Measurements from ENCODE around the gene JPT1. TPM values are rescaled to one million over a fixed set of nuclear protein-coding genes. Genes with fewer than 3 reads are reported as not detected.

Gene JPT1
- total and polyA plus RNA-seq, 2 donors (not counting 3 experiments of a cell fraction or from before 2014, with no cell fraction given), result 212 to 352 TPM

GRCh38 chr17:75111777-75112335, 42.5 kb downstream of the JPT1 start:
- H3K9me1 ChIP-seq (replicated peaks; ENCODE audit: control insufficient read depth, extremely low read depth, insufficient read depth, low read length), result no peaks in the 10 kb centered on the region
- CTCF ChIA-PET, result interaction anchor here (1.1 to 5.3 kb wide), 12 partner anchors 15 to 300 kb away, joined by 3 to 171 read pairs (median 8); partner anchors contain the start of genes MIF4GD and NT5C
- DNase-seq (ENCODE audit: low read depth, low spot score) (no peak), FAIRE-seq (no peak)
- H3K4me1 ChIP-seq (ENCODE audit: control insufficient read depth, extremely low read depth, insufficient read depth, low read length), result peaks cover 14% of the 10 kb centered on the region
- intact Hi-C loops (cut with micrococcal nuclease) (no loop called here), dilution Hi-C loops (cut with MboI; ENCODE audit: extremely low pct_ligation_motif_present, low sequenced_read_pairs) (no loop called here)
- H3K79me2 ChIP-seq (ENCODE audit: control insufficient read depth, insufficient read depth, low read length), result no peaks in the 10 kb centered on the region
- no peak overlapping the region for H3K4me3 ChIP-seq (replicated peaks in 1 of 3; ENCODE audit: insufficient read depth in 1 of 3, low read depth in 1 of 3, low read length in 3 of 3)
- no peaks in the 10 kb centered on the region for H3K9me3 ChIP-seq (replicated peaks; ENCODE audit: control insufficient read depth, insufficient read depth, low read length)
- H3K4me2 ChIP-seq (ENCODE audit: insufficient read depth, low read length), result no peak overlapping the region
- H3K9ac ChIP-seq (replicated peaks; ENCODE audit: extremely low read depth, insufficient read depth, low read length), result no peak overlapping the region
- H4K20me1 ChIP-seq (replicated peaks; ENCODE audit: control insufficient read depth, extremely low read depth, insufficient read depth, low read length), result no peaks in the 10 kb centered on the region
- no peak overlapping the region for H3K27ac ChIP-seq (ENCODE audit: insufficient read depth, low read depth, low read length)
- BruUV-seq (replicated peaks), result no TSS peak
- H2AFZ ChIP-seq (ENCODE audit: low read depth, low read length), result no peak overlapping the region
- no peak for TF ChIP-seq FOS (IDR thresholded peaks at IDR 0.05; ENCODE audit: borderline replicate concordance, insufficient read depth, low read length)
- TF ChIP-seq CTCF (IDR thresholded peaks at IDR 0.05; ENCODE audit: extremely low read depth in 1 of 2, insufficient read depth in 1 of 2, low read depth in 1 of 2, low read length in 2 of 2), result no peak
- no peak for TF ChIP-seq MAX (IDR thresholded peaks at IDR 0.05; ENCODE audit: insufficient read depth, insufficient read length)
- no peak for TF ChIP-seq EZH2 (IDR thresholded peaks at IDR 0.05; ENCODE audit: borderline replicate concordance, low read depth, low read length, severe bottlenecking)
- TF ChIP-seq POLR2AphosphoS5 (IDR thresholded peaks at IDR 0.05; ENCODE audit: insufficient read depth, low read depth, low read length), result no peak
- no peak for TF ChIP-seq MYC (IDR thresholded peaks at IDR 0.05; ENCODE audit: low read depth, low read length)
- no peak for TF ChIP-seq POLR2A (IDR thresholded peaks at IDR 0.05; ENCODE audit: low read depth, low read length)
- no peak for TF ChIP-seq JUN (IDR thresholded peaks at IDR 0.05; ENCODE audit: borderline replicate concordance, insufficient read depth, insufficient read length, low read depth)
- TF ChIP-seq GATA2 (IDR thresholded peaks at IDR 0.05; ENCODE audit: insufficient read depth, insufficient read length, low read depth, low read length), result no peak
- H3K36me3 ChIP-seq (ENCODE audit: control insufficient read depth in 2 of 2, extremely low read depth in 1 of 2, insufficient read depth in 2 of 2, low read length in 2 of 2), result peaks cover 0 to 3% of the 10 kb centered on the region in 2 experiments
- POLR2A ChIA-PET, result no interaction called here
- H3K27me3 ChIP-seq (ENCODE audit: control insufficient read depth in 2 of 2, insufficient read depth in 2 of 2, low read length in 2 of 2), result no peaks in the 10 kb centered on the region
